ENCODE data around the gene IL5. TPM values are rescaled to one million over a fixed set of nuclear protein-coding genes. Genes with fewer than 3 reads are reported as not detected.

Gene IL5
- total and polyA plus RNA-seq, 2 of the 4 experiments (the other 2 are of a cell fraction) = not detected

DNA sequence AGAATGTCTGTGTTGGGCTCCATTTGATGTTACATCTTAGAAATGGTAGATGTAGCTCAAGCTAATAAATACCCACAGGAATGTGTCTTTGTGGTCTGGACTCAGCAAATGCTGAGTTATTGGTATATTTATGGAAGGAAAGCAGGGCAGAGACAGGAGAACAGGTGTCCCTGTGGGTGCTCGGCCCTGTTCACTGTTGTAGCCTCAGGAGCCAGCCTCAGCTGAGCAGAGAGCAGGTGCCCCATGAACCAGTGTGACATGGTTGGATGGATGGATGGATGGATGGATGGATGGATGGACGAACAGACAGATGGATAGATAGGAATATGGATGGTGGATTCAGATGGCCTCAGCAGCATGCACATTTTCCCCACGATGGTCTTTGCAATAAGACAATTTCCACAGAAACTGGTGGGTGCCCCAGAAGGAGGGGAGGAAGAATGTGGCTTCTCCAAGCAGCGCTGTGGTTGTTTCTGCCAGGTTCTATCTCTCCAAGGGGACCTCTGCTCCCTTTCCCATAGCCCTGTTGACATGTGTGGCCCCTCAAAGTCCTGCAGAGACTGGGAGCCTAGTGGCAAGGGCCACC lies 44.5 kb downstream of the IL5 start:
- Histone ChIP-seq H3K79me1 (ENCODE audit: low read depth in 1 of 2, low read length in 2 of 2) (peaks cover 0 to 22% of the 10 kb centered on the region in 2 experiments; a peak in 1 of 4 replicates), H3K9me3 (ENCODE audit: control insufficient read depth, insufficient read depth, low read length) (no peaks in the 10 kb centered on the region), H3K4ac (ENCODE audit: low read depth, low read length) (peak overlapping the region; percentile 99), H3K9me1 (ENCODE audit: insufficient read depth, low read length) (peaks cover 48% of the 10 kb centered on the region), H2AFZ (replicated peaks; ENCODE audit: low read length, poor library complexity) (no peak overlapping the region), H3K27me3 (ENCODE audit: control insufficient read depth, insufficient read depth, low read length) (no peaks in the 10 kb centered on the region), H3K27ac (ENCODE audit: insufficient read depth, low read length) (no peak overlapping the region), H2BK20ac (ENCODE audit: low read depth, low read length) (peak overlapping the region; percentile 99), H2BK15ac (ENCODE audit: low read depth, low read length) (peak overlapping the region; percentile 99), H3K9ac (ENCODE audit: low read depth, low read length) (no peak overlapping the region), H4K20me1 (ENCODE audit: insufficient read depth, low read length) (no peaks in the 10 kb centered on the region), H3K14ac (replicated peaks; ENCODE audit: low read depth, low read length) (peak overlapping the region; percentile 13; the same call in 1 of the 2 replicates), H4K5ac (ENCODE audit: low read depth, low read length) (no peak overlapping the region), H2AK5ac (ENCODE audit: low read depth, low read length) (peak overlapping the region; percentile 99), H3K23ac (ENCODE audit: low read depth, low read length) (peak overlapping the region; percentile 25; the same call in 1 of the 2 replicates), H3K4me3 (ENCODE audit: insufficient read depth, low read depth, low read length) (no peak overlapping the region), H3K36me3 (ENCODE audit: control insufficient read depth, insufficient read depth, low read length) (no peaks in the 10 kb centered on the region), H3K4me2 (ENCODE audit: low read depth, low read length) (no peak overlapping the region), H2AK9ac (replicated peaks; ENCODE audit: low read depth, low read length, poor library complexity) (peak overlapping the region; percentile 10), H3K4me1 (ENCODE audit: control insufficient read depth, insufficient read depth, low read length) (peaks cover 30% of the 10 kb centered on the region), H4K91ac (ENCODE audit: insufficient read depth, low read depth, low read length) (peak overlapping the region; percentile 98), H3K56ac (ENCODE audit: extremely low read depth, insufficient read depth, low read length) (no peak overlapping the region), H4K8ac (ENCODE audit: low read depth in 2 of 2, low read length in 2 of 2) (peak overlapping the region; percentile 84 to 97; a peak in 3 of 4 replicates), H2BK120ac (ENCODE audit: low read depth, low read length) (peak overlapping the region; percentile 96), H2BK5ac (ENCODE audit: low read depth, low read length, poor library complexity, severe bottlenecking) (peak overlapping the region; percentile 44), H3K18ac (ENCODE audit: low read depth, low read length) (no peak overlapping the region)
- dilution Hi-C loops (cut with HindIII; ENCODE audit: low sequenced_read_pairs, unreplicated experiment) (no loop called here), in situ Hi-C loops (cut with MboI; ENCODE audit: low sequenced_read_pairs) (loop anchor here (25.0 kb wide), 1 partner anchor 411 kb away; no protein-coding TSS in a partner anchor), intact Hi-C loops (cut with micrococcal nuclease) (loop anchor here (10.0 kb wide), 1 partner anchor 434 kb away; the partner anchor contains the start of gene IL3)
- ATAC-seq (ENCODE audit: low read depth) (no peak), DNase-seq (peak; percentile 20)
- ChIA-PET CTCF (interaction anchor here (5.2 kb wide), 1 partner anchor 111 kb away, joined by 30 read pairs; no protein-coding TSS in a partner anchor), POLR2A (ENCODE audit: unreplicated experiment) (no interaction called here)
- TF ChIP-seq, protein P1, sequence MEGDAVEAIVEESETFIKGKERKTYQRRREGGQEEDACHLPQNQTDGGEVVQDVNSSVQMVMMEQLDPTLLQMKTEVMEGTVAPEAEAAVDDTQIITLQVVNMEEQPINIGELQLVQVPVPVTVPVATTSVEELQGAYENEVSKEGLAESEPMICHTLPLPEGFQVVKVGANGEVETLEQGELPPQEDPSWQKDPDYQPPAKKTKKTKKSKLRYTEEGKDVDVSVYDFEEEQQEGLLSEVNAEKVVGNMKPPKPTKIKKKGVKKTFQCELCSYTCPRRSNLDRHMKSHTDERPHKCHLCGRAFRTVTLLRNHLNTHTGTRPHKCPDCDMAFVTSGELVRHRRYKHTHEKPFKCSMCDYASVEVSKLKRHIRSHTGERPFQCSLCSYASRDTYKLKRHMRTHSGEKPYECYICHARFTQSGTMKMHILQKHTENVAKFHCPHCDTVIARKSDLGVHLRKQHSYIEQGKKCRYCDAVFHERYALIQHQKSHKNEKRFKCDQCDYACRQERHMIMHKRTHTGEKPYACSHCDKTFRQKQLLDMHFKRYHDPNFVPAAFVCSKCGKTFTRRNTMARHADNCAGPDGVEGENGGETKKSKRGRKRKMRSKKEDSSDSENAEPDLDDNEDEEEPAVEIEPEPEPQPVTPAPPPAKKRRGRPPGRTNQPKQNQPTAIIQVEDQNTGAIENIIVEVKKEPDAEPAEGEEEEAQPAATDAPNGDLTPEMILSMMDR (conservative IDR thresholded peaks at IDR 0.05; ENCODE audit: low read depth, low read length) = no peak
- TF ChIP-seq RFX5 (IDR thresholded peaks at IDR 0.05; ENCODE audit: low read depth, low read length) = no peak
- no peak for TF ChIP-seq FOS (IDR thresholded peaks at IDR 0.05; ENCODE audit: low read depth, low read length)
- TF ChIP-seq POLR2A (IDR thresholded peaks at IDR 0.05; ENCODE audit: low read depth, low read length) = no peak
- no peak for TF ChIP-seq BHLHE40 (IDR thresholded peaks at IDR 0.05; ENCODE audit: low read depth, low read length)
- TF ChIP-seq MAZ (IDR thresholded peaks at IDR 0.05; ENCODE audit: borderline replicate concordance, low read depth, low read length) = no peak
- no peak for TF ChIP-seq NFE2L2 (IDR thresholded peaks at IDR 0.05; ENCODE audit: low read depth, low read length)
- WGBS, 2 experiments (ENCODE audit: extremely low coverage in 2 of 2, insufficient read length in 1 of 2) = 92% methylated on average over 2 of the region's 4 CpGs; no CpG with 5 or more reads in 1 of the 2 experiments
- no TSS peak for BruUV-seq (replicated peaks)

All from IMR-90 (cell line).